SK-N-SH (cell line): Measurements from ENCODE around the gene GRID2IP.

ENCODE experiments used
- CTCF ChIP-seq: fragments of 200-600 bp; sonication (generic); IDR thresholded peaks from 2 replicates; pipeline ENCODE4 v1.6.1; 2017; ENCODE audit warnings: antibody characterized with exemption, mild to moderate bottlenecking, moderate library complexity
- EP300 ChIP-seq, 2 experiments: IDR thresholded peaks; 2 replicates each; pipeline versions ENCODE4 v1.4.0 to v1.6.1; 2012; ENCODE audit warnings: borderline replicate concordance in 1 of 2, low read depth in 1 of 2, low read length in 1 of 2
- JUND ChIP-seq: IDR thresholded peaks from 2 replicates; pipeline ENCODE4 v1.4.0; 2012
- MAX ChIP-seq: IDR thresholded peaks from 2 replicates; pipeline ENCODE4 v1.4.0; 2012; ENCODE audit warnings: low read depth
- POLR2AphosphoS5 ChIP-seq: IDR thresholded peaks from 2 replicates; pipeline ENCODE4 v1.6.1; 2012; ENCODE audit warnings: low read depth, low read length
- YY1 ChIP-seq: IDR thresholded peaks from 2 replicates; pipeline ENCODE4 v1.4.0; 2012; ENCODE audit warnings: low read depth, mild to moderate bottlenecking
- ZBTB33 ChIP-seq: IDR thresholded peaks from 2 replicates; pipeline ENCODE4 v1.4.0; 2012; ENCODE audit warnings: low read depth, borderline replicate concordance

- TF ChIP-seq MAX (no peak), CTCF (no peak), ZBTB33 (no peak), POLR2AphosphoS5 (no peak), JUND (no peak), EP300 (IDR thresholded peaks at IDR 0.05; ENCODE audit: borderline replicate concordance in 1 of 2, low read depth in 1 of 2, low read length in 1 of 2) (no peak), YY1 (no peak)
Observed at GRCh38 chr7:6551016-6551511, at the start of gene GRID2IP.
